ENCODE measurements around the gene CDH23.

- TF ChIP-seq CTCF (IDR thresholded peaks at IDR 0.05): no peak
- TF ChIP-seq POLR2AphosphoS5 (IDR thresholded peaks at IDR 0.05; ENCODE audit: insufficient read depth in 1 of 2, low read depth in 1 of 2): no peak
- TF ChIP-seq POLR2A (IDR thresholded peaks at IDR 0.05): no peak
Observed at GRCh38 chr10:71463111-71463510, 66.4 kb downstream of the CDH23 start.

Measured in vagina (tissue), 2 donors.